ENCODE results near the gene SMARCA5.

The SMARCA5 gene

GRCh38 chr4:143587703-143588102 lies 74.2 kb downstream of the SMARCA5 start:
- H3K9me3 ChIP-seq (ENCODE audit: control insufficient read depth, insufficient read depth, low read depth, low read length): no peaks in the 10 kb centered on the region
- H3K4me1 ChIP-seq (ENCODE audit: control insufficient read depth, insufficient read depth, low read length): no peaks in the 10 kb centered on the region
- H3K4me3 ChIP-seq (ENCODE audit: low read depth, low read length): no peak overlapping the region
- CTCF ChIA-PET: no interaction called here
- POLR2A ChIA-PET: no interaction called here
- 0 out of 2 replicates have a peak, but pooled peaks have one; percentile 23 for TF ChIP-seq CTCF (tag by site-specific recombination; IDR thresholded peaks at IDR 0.05)
- no peak for TF ChIP-seq ZNF433 (tag by site-specific recombination; IDR thresholded peaks at IDR 0.05; ENCODE audit: low read depth)
- TF ChIP-seq ZNF654 (tag by site-specific recombination; IDR thresholded peaks at IDR 0.05; ENCODE audit: low read depth): 0 out of 2 replicates have a peak, but pooled peaks have one; percentile 5
- H3K36me3 ChIP-seq (ENCODE audit: control insufficient read depth in 2 of 2, insufficient read depth in 1 of 2, low read length in 2 of 2): no peaks in the 10 kb centered on the region
- H3K27ac ChIP-seq (ENCODE audit: extremely low read depth, low read depth, low read length): no peak overlapping the region

GRCh38 chr4:143597276-143597675 lies 83.8 kb downstream of the SMARCA5 start:
- Histone ChIP-seq H3K36me3 (ENCODE audit: control insufficient read depth in 2 of 2, insufficient read depth in 1 of 2, low read length in 2 of 2) (no peaks in the 10 kb centered on the region), H3K27ac (ENCODE audit: extremely low read depth, low read depth, low read length) (no peak overlapping the region), H3K4me1 (ENCODE audit: control insufficient read depth, insufficient read depth, low read length) (no peaks in the 10 kb centered on the region), H3K4me3 (ENCODE audit: low read depth, low read length) (no peak overlapping the region), H3K9me3 (ENCODE audit: control insufficient read depth, insufficient read depth, low read depth, low read length) (no peaks in the 10 kb centered on the region)
- TF ChIP-seq ZNF629 (tag by site-specific recombination; IDR thresholded peaks at IDR 0.05) (no peak), ZNF747 (tag by site-specific recombination; IDR thresholded peaks at IDR 0.05) (no peak), ZFP37 (tag by site-specific recombination; IDR thresholded peaks at IDR 0.05) (no peak), ZFP69B (tag by site-specific recombination; IDR thresholded peaks at IDR 0.05) (no peak), INSM2 (tag by site-specific recombination; IDR thresholded peaks at IDR 0.05) (no peak), ZNF184 (tag by site-specific recombination; IDR thresholded peaks at IDR 0.05) (no peak), ZNF561 (tag by site-specific recombination; IDR thresholded peaks at IDR 0.05; ENCODE audit: borderline replicate concordance) (no peak), ZNF174 (tag by site-specific recombination; IDR thresholded peaks at IDR 0.05) (no peak), SP2 (tag by site-specific recombination; IDR thresholded peaks at IDR 0.05) (no peak), ZNF426 (tag by site-specific recombination; IDR thresholded peaks at IDR 0.05) (no peak), ZFP3 (tag by site-specific recombination; IDR thresholded peaks at IDR 0.05; ENCODE audit: low read depth) (no peak), PATZ1 (tag by site-specific recombination; IDR thresholded peaks at IDR 0.05) (no peak)
- CTCF ChIA-PET: no interaction called here
- POLR2A ChIA-PET: no interaction called here

- no peak for TF ChIP-seq ZNF26 (tag by site-specific recombination; IDR thresholded peaks at IDR 0.05)
- no peak for TF ChIP-seq ZNF488 (tag by site-specific recombination; IDR thresholded peaks at IDR 0.05)
- no peak for TF ChIP-seq PRDM1 (tag by site-specific recombination; IDR thresholded peaks at IDR 0.05)
- CTCF ChIA-PET: no interaction called here
These were observed 85.3 kb downstream of the SMARCA5 start for GRCh38 chr4:143598816-143599215.

More at GRCh38 chr4:143598816-143599215, 85.3 kb downstream of the SMARCA5 start:
- no peak overlapping the region for H3K4me3 ChIP-seq (ENCODE audit: low read depth, low read length)
- no peak overlapping the region for H3K27ac ChIP-seq (ENCODE audit: extremely low read depth, low read depth, low read length)
- no peaks in the 10 kb centered on the region for H3K36me3 ChIP-seq (ENCODE audit: control insufficient read depth in 2 of 2, insufficient read depth in 1 of 2, low read length in 2 of 2)
- POLR2A ChIA-PET: no interaction called here
- no peaks in the 10 kb centered on the region for H3K9me3 ChIP-seq (ENCODE audit: control insufficient read depth, insufficient read depth, low read depth, low read length)
- H3K4me1 ChIP-seq (ENCODE audit: control insufficient read depth, insufficient read depth, low read length): no peaks in the 10 kb centered on the region
